Left colon (tissue), 2 donors: ENCODE results near the gene RNU6-8. TPM values are rescaled to one million over a fixed set of nuclear protein-coding genes. Genes with fewer than 3 reads are reported as not detected.

Source experiments
- ATAC-seq: fragments of 200-7000 bp; cut with Tn5 transposase; one replicate; pipeline ENCODE4 v1.9.1; 2020; ENCODE audit warnings: mild to moderate bottlenecking, moderate library complexity
- DNase-seq, 2 donors: peaks; one replicate each; pipeline ENCODE4 v3.0.0-alpha.2; 2020
- intact Hi-C, 2 donors: fragments of 100-400 bp; cut with DNase I in 1 of 2; cut with micrococcal nuclease in 1 of 2; formaldehyde crosslinking; loops; one replicate each; pipeline versions ENCODE4 v1.11.2 to v1.14.0; 2022; cut with DNase I, micrococcal nuclease
- total RNA-seq, 2 donors: library from RNA; stranded (reverse); fragmentation: NEBNext Ultra II Directional; extraction: Animal tissue kit (Norgen Biotek cat#: 25700); gene quantifications; one replicate each; pipeline ENCODE4 v1.2.1, GENCODE V29; 2021
- donor health status: DM: no; HTN: no; CAD: no.
- donor health status: DM: yes; HTN: yes; CAD: no.

RNU6-8 gene
- total RNA-seq, 2 donors from 2014 or later = not detected

DNA sequence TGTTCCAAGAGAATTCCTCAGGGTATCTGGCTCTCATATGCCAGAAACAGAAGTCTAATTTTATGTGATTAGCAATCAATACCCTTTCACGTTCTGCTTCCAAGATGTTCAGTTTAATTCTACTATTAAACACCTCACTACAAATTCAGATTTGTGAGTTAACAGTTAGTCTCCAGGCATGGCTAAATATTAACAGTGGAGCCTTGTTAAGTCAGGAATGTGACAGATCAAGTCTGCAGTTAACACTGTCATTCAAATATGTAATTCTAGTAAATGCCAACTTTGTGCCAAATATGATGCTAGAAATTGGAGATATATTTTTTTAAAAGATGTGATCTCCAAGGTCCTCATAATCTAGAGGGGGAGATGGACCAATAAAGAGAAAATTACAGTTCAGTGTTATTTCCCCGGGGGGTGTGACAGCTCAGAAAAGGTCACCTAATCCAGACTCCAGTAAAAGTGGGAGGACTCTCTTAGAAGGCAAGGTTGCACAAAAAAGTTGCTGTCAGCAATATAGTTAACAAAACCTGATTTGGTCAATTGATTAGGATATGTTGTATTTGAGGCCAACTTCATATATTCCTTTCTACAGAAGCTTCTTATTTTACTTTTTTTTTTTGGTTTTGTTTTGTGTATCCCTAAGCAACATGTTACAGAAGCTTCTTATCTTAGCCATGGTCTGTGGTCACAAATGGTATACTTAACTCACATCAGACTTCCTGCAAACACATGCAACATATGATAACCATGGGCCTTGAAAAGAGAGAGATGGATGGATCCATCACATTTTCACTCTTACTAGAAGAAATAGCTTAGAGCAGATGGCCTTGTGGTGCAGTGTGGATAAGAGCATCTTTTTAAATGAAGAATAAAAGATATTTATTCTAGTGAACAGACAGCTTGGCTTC, 19.7 kb downstream of the RNU6-8 start:
- ATAC-seq (peak; percentile 47), DNase-seq (no peak)
- intact Hi-C loops = no loop called here

DNA sequence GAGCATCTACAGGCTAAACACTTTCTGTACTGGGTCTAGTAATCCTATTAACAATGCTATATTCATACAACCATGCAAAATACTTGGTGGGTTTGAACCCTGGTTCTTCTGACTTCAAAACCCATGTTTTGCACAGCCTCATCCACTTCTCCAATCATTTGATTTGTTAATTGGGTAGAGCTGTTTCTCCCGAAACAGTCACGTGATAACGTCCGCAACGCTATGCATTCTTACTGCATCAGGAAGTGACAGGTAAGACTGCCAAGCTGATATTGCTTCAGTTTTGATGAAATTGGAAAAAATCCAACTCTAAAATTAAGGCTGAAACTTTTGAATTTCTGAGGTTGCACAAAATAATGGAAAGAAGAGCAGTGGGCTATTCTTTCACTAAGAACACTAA, 31.6 kb downstream of the RNU6-8 start:
- DNase-seq (no peak), ATAC-seq (no peak)
- intact Hi-C loops = no loop called here

DNA sequence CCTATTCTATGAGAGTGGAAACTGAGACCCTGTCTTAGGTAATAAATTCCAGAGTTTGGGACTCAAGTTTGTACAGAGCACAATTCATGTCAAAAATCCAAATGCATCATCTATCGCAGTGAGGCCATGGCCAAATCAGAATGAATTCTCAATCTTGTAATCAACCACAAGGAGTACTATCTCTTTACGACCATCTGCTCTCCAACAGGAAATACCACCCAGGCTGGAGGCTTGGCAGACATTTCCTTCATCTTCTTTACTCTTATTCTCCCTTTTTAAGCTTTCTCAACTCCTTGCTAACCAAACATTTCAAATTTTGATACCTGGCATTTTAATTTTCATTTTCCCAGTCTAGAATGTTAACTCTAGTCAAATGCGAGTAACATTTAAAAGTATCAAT, 33.9 kb downstream of the RNU6-8 start:
- intact Hi-C loops = no loop called here
- ATAC-seq (no peak), DNase-seq (no peak)

DNA sequence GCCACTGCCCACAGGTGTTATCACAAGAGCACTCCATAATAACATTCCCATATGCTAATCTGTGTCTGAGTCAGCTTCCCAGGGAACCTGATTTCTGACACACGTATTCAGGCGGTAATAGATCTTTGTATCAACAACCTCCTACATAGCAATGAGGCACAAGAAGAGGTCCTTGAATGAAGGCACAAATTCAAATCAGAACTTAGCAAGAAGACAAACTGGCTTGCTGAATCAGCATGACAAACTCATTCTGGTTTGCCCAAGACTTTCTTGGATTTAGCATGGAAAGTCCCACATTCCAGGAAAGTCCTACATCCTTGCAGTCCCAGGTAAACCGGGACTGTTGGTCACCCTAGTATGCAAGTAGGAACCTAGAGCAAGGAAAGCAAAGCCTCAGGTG, 35.2 kb downstream of the RNU6-8 start:
- DNase-seq (no peak), ATAC-seq (no peak)
- intact Hi-C loops = no loop called here

DNA sequence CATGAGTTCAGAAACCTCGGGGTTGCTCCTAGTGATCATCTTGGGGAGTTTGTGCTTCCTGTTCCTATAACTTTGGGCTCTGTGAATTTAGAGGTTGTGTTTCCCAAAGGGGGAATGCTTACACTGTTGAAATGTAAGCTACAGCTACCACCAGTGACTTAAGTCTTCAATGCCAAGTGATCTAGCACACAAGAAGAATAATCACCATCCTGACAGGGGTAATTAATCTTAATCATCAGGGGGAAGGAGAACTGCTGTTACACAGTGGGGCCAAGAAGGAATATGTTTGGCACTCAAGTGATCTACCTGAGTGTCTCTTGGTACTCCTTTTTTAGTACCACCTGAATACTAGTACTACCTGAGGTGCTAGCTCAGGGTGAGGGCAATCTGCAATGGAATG, 36.1 kb downstream of the RNU6-8 start:
- no peak for ATAC-seq
- intact Hi-C loops = no loop called here
- no peak for DNase-seq

DNA sequence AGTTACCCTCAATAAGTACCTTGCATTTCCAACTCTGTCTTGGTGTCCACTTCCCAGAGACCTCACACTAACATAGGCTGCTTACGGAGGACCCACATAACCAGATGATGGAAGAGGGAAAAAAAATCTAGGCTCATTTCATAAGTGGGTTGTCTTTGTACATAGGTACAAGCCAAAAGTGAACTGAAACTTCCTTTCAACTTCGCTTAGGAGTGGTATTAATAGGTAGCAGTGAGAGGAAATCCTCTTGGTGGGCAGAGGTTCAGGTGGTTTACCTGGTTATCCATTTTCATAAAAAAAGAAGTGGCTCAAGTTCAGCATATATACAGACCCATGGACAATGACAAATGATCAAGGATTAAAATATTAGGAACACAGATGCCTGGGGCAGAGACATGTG, 37.0 kb downstream of the RNU6-8 start:
- intact Hi-C loops = no loop called here
- ATAC-seq (no peak), DNase-seq (no peak)

Other genes with a start within 250 kb of the RNU6-8 start
- 100 to 1,000 TPM; 110 to 133 TPM for gene ARHGAP5, start 126.0 kb downstream of the RNU6-8 start, total RNA-seq
- gene RNU6-7, start 1.2 kb downstream of the RNU6-8 start, total RNA-seq = not detected
- 1 to 10 TPM; 3.4 to 7.6 TPM for gene AKAP6, start 126.0 kb upstream of the RNU6-8 start, total RNA-seq